ENCODE data around the gene SHOX.

DNA sequence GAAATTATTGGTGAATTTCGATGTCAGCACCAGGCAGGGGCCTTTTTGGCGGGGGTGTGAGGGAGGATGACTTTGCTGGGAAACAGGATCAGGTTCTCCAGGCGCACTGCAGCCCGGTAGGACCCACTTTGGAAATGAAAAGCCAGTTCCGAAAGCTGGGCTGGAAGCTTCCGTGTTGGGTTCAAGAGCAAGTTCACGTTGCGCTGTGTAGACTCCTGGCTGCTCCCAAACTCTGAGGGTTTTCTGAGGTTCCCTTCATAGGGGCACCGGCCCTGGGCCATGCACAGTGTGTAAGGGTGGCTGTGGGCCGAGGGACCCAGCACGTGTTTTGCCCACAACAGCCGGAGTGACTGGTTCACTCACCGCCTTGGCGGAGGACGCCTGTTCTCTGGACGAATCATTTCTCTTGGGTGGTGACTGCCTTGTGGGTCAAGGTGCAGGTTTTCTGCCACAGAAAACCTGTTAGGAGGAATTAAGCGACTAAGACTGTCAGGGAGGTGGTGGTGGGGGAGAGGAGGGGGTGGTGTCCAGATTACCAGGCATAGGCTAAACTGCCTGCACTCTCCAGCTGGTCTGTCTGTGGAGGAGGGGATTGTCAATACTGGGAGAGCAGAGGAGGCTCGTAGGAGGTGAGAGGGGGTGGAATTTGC, 8.0 kb downstream of the SHOX start:
- TF ChIP-seq, protein P1, sequence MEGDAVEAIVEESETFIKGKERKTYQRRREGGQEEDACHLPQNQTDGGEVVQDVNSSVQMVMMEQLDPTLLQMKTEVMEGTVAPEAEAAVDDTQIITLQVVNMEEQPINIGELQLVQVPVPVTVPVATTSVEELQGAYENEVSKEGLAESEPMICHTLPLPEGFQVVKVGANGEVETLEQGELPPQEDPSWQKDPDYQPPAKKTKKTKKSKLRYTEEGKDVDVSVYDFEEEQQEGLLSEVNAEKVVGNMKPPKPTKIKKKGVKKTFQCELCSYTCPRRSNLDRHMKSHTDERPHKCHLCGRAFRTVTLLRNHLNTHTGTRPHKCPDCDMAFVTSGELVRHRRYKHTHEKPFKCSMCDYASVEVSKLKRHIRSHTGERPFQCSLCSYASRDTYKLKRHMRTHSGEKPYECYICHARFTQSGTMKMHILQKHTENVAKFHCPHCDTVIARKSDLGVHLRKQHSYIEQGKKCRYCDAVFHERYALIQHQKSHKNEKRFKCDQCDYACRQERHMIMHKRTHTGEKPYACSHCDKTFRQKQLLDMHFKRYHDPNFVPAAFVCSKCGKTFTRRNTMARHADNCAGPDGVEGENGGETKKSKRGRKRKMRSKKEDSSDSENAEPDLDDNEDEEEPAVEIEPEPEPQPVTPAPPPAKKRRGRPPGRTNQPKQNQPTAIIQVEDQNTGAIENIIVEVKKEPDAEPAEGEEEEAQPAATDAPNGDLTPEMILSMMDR (IDR thresholded peaks at IDR 0.05; ENCODE audit: low read depth, low read length), result no peak
- no peak for TF ChIP-seq EZH2phosphoT487 (IDR thresholded peaks at IDR 0.05; ENCODE audit: low read depth)

Measured in OCI-LY3 (cell line).